Posterior vena cava (tissue), 2 donors: ENCODE measurements around the gene THADA. TPM values are rescaled to one million over a fixed set of nuclear protein-coding genes. Genes with fewer than 3 reads are reported as not detected.

Source experiments
- DNase-seq: peaks from one replicate; pipeline ENCODE4 v3.0.0-alpha.2; 2020; ENCODE audit warnings: low spot score
- intact Hi-C, 2 donors: fragments of 100-400 bp; cut with DNase I; formaldehyde crosslinking; loops; one replicate each; pipeline versions ENCODE4 v1.14.1 to v1.14.2; 2022 to 2023
- total RNA-seq, 2 donors: library from RNA; stranded (reverse); fragmentation: NEBNext Ultra II Directional; extraction: Animal tissue kit (Norgen Biotek cat#: 25700); gene quantifications; one replicate each; pipeline ENCODE4 v1.2.1, GENCODE V29; 2021
- donor health status: DM: yes; HTN: yes; CAD: no.
- donor health status: DM: yes; HTN: yes; CAD: no.

The THADA gene
- total RNA-seq, 2 donors from 2014 or later: 29.9 to 30.7 TPM

- DNase-seq: no peak
- intact Hi-C loops: loop anchor here in 1 of 2 donors (5.0 to 10.0 kb wide), 4 partner anchors 250 to 655 kb away; no protein-coding TSS in a partner anchor
Observed at GRCh38 chr2:43481927-43482542, 113.8 kb downstream of the THADA start.

DNA sequence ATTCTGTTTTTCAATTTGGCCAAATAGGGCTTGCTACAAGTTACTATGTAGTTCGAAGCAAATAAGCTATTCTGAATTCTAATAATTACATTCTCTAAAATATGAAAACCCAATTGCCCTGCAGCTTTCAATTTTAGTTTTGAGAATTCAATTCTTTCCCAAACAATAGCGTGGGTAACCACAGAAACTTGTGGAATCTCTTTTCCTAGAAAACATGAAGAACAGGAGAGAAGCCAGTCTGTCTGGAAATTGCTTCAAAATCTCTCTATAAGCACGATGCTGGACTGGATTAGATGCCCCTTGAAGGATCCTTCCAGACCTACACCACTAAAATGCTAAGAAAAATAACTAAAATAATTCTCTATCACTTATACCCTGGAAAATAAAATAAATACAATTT lies 115.0 kb downstream of the THADA start:
- intact Hi-C loops: loop anchor here in 1 of 2 donors (5.0 to 10.0 kb wide), 4 partner anchors 249 to 654 kb away; no protein-coding TSS in a partner anchor
- no peak for DNase-seq

DNA sequence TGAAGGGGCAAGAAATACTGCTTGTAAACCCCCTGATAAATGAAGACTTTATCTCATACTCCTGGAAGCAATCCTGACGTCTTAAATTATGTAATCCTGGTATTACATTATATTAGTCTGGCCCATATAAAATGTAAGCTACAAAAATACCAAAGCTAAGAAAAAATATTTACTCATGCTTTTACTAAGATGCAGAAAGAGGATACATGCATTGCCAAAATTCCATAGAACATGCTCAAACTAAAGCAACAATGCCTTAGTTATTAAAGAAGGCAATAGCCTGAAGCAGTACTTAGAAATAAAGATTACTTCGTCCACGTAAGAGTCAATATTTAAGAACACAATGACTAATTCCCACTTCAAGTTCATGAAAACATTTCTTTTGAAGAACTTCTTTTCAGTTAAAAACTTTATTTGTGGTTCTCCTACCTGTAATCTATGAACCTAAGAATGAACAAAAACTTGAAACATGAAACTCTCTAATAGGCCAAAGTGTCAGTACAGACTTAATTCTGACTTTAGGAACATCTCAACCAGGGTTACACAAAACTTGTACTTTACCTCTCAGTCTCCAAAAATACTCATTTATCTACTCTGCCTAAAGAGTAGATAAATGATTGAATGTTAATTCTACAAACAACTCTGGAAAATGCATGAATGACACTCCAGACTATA lies 117.3 kb downstream of the THADA start:
- DNase-seq: no peak
- intact Hi-C loops: loop anchor here in 1 of 2 donors (5.0 kb wide), 1 partner anchor 236 kb away; no protein-coding TSS in a partner anchor

DNA sequence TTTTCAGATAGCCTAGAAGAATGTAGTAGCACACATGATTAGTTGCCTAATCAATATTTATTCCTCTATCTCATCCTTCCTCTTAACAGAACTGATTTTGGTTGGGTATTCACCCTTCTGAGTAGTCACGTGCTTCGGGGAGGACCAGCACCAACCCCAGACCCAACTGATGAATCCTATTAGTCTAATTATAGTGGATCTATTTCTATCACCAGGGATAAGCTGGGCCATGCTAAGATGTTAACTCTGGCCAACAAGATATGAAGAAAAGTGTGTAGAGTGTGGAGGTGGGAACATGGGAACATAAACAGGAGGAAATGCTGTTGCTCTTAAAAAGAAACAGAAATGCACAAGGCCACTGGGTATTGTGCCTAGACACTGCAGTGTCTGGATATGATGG lies 119.9 kb downstream of the THADA start:
- no peak for DNase-seq
- intact Hi-C loops: loop anchor here in 1 of 2 donors (5.0 kb wide), 1 partner anchor 234 kb away; no protein-coding TSS in a partner anchor

GRCh38 chr2:43475137-43475846 lies 120.5 kb downstream of the THADA start:
- intact Hi-C loops: loop anchor here in 1 of 2 donors (5.0 kb wide), 1 partner anchor 233 kb away; no protein-coding TSS in a partner anchor
- DNase-seq: no peak

- intact Hi-C loops: no loop called here
- no peak for DNase-seq
Observed at GRCh38 chr2:43474273-43474672, 121.6 kb downstream of the THADA start.

GRCh38 chr2:43473767-43474166 lies 122.1 kb downstream of the THADA start:
- intact Hi-C loops: no loop called here
- no peak for DNase-seq

GRCh38 chr2:43472527-43473194 lies 123.2 kb downstream of the THADA start:
- no peak for DNase-seq
- intact Hi-C loops: no loop called here

GRCh38 chr2:43469713-43470112 lies 126.1 kb downstream of the THADA start:
- intact Hi-C loops: loop anchor here (10.0 kb wide), 2 partner anchors 55 to 205 kb away; no protein-coding TSS in a partner anchor
- no peak for DNase-seq

DNA sequence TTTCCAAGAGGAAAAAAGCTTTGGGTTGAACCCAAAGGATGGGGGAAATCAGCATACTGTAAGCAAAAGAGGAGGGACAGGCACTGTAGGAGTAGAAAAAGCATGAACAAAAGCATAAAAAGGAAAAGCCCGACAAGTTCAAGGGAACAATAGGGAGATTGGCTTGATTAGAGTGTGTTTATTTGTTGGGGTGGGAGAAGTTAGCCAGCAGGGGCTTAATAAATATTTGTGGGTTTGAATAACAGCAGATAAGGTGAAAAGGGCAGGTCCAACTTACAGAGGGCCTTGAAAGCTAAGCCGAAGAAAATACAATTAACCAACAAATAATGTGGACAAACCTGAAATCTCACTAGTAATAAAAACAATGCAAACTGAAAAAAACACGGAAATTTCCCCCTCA lies 126.7 kb downstream of the THADA start:
- DNase-seq: no peak
- intact Hi-C loops: loop anchor here (10.0 kb wide), 2 partner anchors 54 to 204 kb away; no protein-coding TSS in a partner anchor

GRCh38 chr2:43467891-43468290 lies 127.9 kb downstream of the THADA start:
- intact Hi-C loops: loop anchor here (10.0 kb wide), 2 partner anchors 53 to 203 kb away; no protein-coding TSS in a partner anchor
- DNase-seq: no peak

- DNase-seq: no peak
- intact Hi-C loops: loop anchor here (10.0 kb wide), 2 partner anchors 50 to 200 kb away; no protein-coding TSS in a partner anchor
Observed at GRCh38 chr2:43465234-43465633, 130.6 kb downstream of the THADA start.

- no peak for DNase-seq
- intact Hi-C loops: loop anchor here (5.0 to 10.0 kb wide), 3 partner anchors 50 to 200 kb away; no protein-coding TSS in a partner anchor
Observed at GRCh38 chr2:43464590-43464989, 131.2 kb downstream of the THADA start.

- DNase-seq: no peak
- intact Hi-C loops: loop anchor here (5.0 to 10.0 kb wide), 3 partner anchors 48 to 198 kb away; no protein-coding TSS in a partner anchor
Observed at GRCh38 chr2:43462866-43463641, 132.8 kb downstream of the THADA start.

GRCh38 chr2:43461453-43462073 lies 134.3 kb downstream of the THADA start:
- intact Hi-C loops: loop anchor here (5.0 to 10.0 kb wide), 3 partner anchors 47 to 197 kb away; no protein-coding TSS in a partner anchor
- no peak for DNase-seq

DNA sequence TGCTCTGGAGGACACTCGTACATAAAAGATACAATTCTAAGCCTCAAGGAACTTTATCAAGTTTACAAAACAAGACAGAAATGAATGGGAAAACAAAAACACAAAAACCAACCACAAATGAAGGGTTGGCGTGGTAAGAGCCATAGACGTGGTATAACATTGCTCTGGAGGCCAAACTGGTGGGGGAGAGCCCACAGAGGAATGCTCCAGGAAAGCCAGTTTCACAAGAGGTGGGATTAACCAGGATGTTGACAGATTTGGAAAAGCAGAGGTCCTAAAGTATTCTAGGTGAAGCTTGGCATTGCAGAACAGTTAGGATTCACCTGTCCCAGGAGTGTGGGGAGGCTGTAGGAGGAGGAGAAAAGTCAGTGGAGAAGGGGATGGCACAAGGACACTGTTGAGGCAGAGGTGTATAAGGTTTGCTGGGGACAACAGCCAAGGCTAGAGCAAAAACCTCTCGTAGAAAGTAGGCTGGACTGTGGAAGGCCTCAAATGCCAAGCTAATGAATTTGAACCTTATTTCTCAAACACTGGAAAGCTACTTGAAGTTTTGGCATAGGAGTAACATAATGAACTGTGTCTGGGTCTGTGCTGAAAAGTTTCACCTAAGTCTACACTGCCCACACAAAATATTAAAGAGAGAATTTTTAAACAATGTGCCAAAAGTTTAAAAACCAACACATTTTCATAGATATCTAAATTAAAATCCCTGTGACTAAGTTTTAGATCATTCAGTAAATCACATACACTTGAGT lies 135.1 kb downstream of the THADA start:
- intact Hi-C loops: loop anchor here (5.0 to 10.0 kb wide), 3 partner anchors 46 to 196 kb away; no protein-coding TSS in a partner anchor
- DNase-seq: no peak

- intact Hi-C loops: loop anchor here (5.0 to 10.0 kb wide), 3 partner anchors 45 to 195 kb away; no protein-coding TSS in a partner anchor
Observed at GRCh38 chr2:43460174-43460546, 135.7 kb downstream of the THADA start.

More at GRCh38 chr2:43460174-43460546, 135.7 kb downstream of the THADA start:
- DNase-seq: no peak
